Type B pancreatic cell (in vitro differentiated cells): ENCODE measurements around the gene INTS3. TPM values are rescaled to one million over a fixed set of nuclear protein-coding genes. Genes with fewer than 3 reads are reported as not detected.
A peak's percentile ranks its signal among the peaks of the same experiment; 100 is the strongest.

ENCODE experiments used
- DNase-seq: peaks from one replicate; pipeline ENCODE4 v3.0.0; 2021; ENCODE audit warnings: mixed read lengths; ENCODE audit not compliant: unreplicated experiment; ENCODE audit errors: extremely low spot score
- H3K27ac Mint-ChIP-seq: 2 replicates; pipeline ENCODE4 v1.8.0; 2021; ENCODE audit warnings: mild to moderate bottlenecking, mixed read lengths
- H3K27me3 Mint-ChIP-seq: 2 replicates; pipeline ENCODE4 v1.8.0; 2021; ENCODE audit warnings: mixed read lengths
- H3K36me3 Mint-ChIP-seq: 2 replicates; pipeline ENCODE4 v1.8.0; 2021; ENCODE audit warnings: mixed read lengths
- H3K4me1 Mint-ChIP-seq: one replicate; pipeline ENCODE4 v1.8.0; 2021; ENCODE audit warnings: mixed read lengths; ENCODE audit not compliant: unreplicated experiment
- H3K4me3 Mint-ChIP-seq: 2 replicates; pipeline ENCODE4 v1.8.0; 2021; ENCODE audit warnings: mild to moderate bottlenecking, mixed read lengths
- H3K9me3 Mint-ChIP-seq: 2 replicates; pipeline ENCODE4 v1.8.0; 2021; ENCODE audit warnings: mixed read lengths
- total RNA-seq: library from RNA; stranded (reverse); gene quantifications from 2 replicates; pipeline ENCODE4 v1.2.1, GENCODE V29; 2021; ENCODE audit warnings: low replicate concordance
- TF ChIP-seq, protein P1 (sequence below): fragments of 200-600 bp; sonication (generic); conservative IDR thresholded peaks from 2 replicates; pipeline ENCODE4 v1.5.0; 2021; ENCODE audit warnings: antibody characterized with exemption, mild to moderate bottlenecking

INTS3 gene
- total RNA-seq, 1 donor from 2014 or later, result 90.8 TPM

DNA sequence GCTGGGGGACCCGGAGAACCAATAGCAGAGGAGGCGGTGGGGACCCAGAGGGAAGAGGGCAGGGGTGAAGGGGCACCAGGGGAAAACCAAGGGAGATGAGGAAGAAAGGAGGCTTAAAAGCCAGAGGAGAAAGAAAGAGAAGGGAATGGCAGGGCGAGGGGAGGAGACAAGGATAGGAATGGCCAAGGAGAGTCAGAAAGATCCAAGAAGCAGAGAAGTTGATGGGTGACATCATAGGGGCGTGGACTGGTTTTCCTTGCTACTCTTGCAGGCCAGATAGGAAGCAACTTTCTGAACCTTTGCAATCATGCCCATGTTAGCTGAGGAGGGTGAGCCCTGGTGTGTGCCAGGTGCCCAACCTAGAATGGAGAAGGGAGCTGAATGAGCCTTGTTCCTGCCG lies 44.0 kb upstream of the INTS3 start:
- Mint-ChIP-seq H3K4me1 (peaks cover 18% of the 10 kb centered on the region), H3K36me3 (no peaks in the 10 kb centered on the region), H3K27ac (peak overlapping the region; percentile 55), H3K27me3 (peaks cover 53% of the 10 kb centered on the region), H3K9me3 (no peaks in the 10 kb centered on the region), H3K4me3 (peak overlapping the region; percentile 30)
- no peak for DNase-seq
- TF ChIP-seq, protein P1, sequence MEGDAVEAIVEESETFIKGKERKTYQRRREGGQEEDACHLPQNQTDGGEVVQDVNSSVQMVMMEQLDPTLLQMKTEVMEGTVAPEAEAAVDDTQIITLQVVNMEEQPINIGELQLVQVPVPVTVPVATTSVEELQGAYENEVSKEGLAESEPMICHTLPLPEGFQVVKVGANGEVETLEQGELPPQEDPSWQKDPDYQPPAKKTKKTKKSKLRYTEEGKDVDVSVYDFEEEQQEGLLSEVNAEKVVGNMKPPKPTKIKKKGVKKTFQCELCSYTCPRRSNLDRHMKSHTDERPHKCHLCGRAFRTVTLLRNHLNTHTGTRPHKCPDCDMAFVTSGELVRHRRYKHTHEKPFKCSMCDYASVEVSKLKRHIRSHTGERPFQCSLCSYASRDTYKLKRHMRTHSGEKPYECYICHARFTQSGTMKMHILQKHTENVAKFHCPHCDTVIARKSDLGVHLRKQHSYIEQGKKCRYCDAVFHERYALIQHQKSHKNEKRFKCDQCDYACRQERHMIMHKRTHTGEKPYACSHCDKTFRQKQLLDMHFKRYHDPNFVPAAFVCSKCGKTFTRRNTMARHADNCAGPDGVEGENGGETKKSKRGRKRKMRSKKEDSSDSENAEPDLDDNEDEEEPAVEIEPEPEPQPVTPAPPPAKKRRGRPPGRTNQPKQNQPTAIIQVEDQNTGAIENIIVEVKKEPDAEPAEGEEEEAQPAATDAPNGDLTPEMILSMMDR, result no peak

DNA sequence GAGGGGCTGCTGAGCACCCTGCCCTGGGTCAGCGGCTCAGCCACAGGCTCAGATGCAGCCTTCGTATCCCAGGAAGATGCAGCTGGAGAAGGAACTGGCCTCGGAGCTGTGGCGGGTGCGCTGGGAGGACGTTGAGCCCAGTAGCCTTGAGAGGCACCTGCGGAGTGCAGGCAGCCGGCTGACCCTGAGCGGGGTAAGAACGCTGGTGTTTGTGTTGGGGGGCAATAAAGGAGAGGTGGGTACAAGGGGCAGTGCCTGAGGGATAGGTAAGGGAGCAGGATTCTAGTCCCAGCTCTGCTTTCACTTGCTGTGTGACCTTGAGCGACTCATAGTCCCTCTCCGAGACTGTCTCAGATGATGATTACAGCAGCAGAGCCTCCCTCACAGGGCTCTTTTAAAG lies 43.0 kb upstream of the INTS3 start:
- no peak for DNase-seq
- Mint-ChIP-seq H3K4me1 (peaks cover 18% of the 10 kb centered on the region), H3K9me3 (no peaks in the 10 kb centered on the region), H3K27ac (no peak overlapping the region), H3K4me3 (no peak overlapping the region), H3K36me3 (no peaks in the 10 kb centered on the region), H3K27me3 (peaks cover 48% of the 10 kb centered on the region)
- TF ChIP-seq, protein P1, result no peak

DNA sequence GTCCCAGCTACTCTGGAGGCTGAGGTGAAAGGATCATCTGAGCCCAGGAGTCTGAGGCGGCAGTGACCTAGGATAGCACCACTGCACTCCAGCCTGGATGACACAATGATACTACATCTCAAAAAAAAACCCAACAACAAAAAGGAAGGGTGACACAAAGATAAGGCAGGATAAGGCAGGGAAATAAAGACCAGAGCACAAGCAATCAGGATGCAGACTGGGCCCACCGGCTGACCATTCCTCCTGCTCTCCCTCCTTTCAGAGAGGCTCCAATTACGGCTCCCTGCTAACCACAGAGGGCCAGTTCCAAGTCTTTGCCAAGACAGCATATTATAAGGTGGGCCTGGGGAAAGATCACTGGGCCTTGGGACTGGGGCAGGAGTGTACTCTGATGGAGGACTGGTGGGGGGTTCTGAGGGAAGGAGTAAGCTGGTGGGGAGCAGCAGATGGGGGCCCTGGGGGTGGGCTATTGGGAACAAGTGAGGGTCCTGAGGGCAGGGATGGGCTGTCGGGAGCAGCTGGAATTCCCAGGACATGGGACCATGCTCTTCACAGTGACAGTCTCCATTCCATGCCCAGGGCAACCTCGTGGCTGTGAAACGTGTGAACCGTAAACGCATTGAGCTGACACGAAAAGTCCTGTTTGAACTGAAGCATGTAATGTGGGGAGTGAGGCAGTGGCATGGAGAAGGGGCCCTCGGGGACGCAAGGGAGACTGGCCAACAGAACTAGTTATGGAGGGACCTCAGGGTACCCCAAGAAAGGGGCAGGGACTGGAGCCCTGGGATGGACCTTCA lies 42.1 kb upstream of the INTS3 start:
- TF ChIP-seq, protein P1, result no peak
- no peak for DNase-seq
- Mint-ChIP-seq H3K36me3 (no peaks in the 10 kb centered on the region), H3K4me1 (peaks cover 18% of the 10 kb centered on the region), H3K4me3 (no peak overlapping the region), H3K27ac (no peak overlapping the region), H3K27me3 (peaks cover 39% of the 10 kb centered on the region), H3K9me3 (no peaks in the 10 kb centered on the region)

DNA sequence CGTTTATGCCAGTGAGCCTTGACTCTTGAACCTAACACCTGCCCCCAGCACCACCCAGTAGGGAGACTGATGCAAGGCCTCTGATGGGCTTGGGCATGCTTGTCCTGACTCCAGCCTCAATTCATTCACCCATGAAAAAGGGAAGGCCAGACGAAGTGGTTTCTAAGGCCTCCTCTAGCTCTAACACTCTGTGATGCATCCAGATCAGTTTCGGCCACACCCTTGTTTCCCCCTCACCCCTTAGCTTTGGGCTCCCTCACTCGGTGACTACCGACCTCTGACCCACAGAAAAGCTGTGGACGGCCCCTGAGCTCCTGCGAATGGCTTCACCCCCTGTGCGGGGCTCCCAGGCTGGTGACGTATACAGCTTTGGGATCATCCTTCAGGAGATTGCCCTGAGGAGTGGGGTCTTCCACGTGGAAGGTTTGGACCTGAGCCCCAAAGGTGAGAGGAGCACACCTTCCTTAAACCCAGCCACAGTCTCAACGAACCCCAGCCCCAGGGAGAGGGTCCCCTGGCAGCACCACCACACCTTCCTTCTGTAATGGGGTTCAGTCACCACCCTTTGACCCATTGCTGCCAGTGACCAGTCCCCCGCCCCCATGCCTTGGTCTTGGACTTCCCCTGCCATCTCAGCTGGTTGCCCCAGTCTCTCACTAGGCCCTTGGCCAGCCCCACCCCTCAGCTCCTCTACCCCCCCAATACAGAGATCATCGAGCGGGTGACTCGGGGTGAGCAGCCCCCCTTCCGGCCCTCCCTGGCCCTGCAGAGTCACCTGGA lies 40.3 kb upstream of the INTS3 start:
- H3K9me3 Mint-ChIP-seq, result no peaks in the 10 kb centered on the region
- TF ChIP-seq, protein P1, result no peak
- no peak overlapping the region for H3K4me3 Mint-ChIP-seq
- no peak for DNase-seq
- H3K4me1 Mint-ChIP-seq, result peaks cover 21% of the 10 kb centered on the region
- no peaks in the 10 kb centered on the region for H3K36me3 Mint-ChIP-seq
- H3K27me3 Mint-ChIP-seq, result peaks cover 21% of the 10 kb centered on the region
- H3K27ac Mint-ChIP-seq, result no peak overlapping the region

DNA sequence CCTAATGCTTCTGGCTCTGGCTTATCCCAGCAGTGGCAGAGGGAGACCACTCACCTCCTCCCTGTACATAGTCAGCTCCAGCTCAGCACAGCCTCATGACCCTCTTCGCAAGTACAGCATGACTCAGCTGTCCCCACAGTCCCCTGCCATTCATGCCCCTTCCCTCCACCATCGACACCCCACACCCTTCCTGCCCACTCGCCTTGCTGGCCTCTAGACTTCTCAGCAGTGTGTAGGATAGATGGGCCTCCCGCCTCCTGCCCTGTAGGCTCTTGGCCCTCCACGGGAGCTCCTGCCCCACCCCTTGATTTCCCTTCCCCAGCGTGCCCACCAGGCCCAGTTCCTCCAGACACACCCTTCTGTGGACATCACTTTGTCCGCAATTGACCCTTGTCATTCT lies 39.6 kb upstream of the INTS3 start:
- DNase-seq, result no peak
- H3K36me3 Mint-ChIP-seq, result no peaks in the 10 kb centered on the region
- TF ChIP-seq, protein P1, result no peak
- H3K4me3 Mint-ChIP-seq, result no peak overlapping the region
- peaks cover 21% of the 10 kb centered on the region for H3K27me3 Mint-ChIP-seq
- H3K9me3 Mint-ChIP-seq, result no peaks in the 10 kb centered on the region
- H3K4me1 Mint-ChIP-seq, result peaks cover 21% of the 10 kb centered on the region
- H3K27ac Mint-ChIP-seq, result no peak overlapping the region
